GM12891 (cell line): Measurements from ENCODE around the gene KLK13.

ENCODE experiments used
- DNase-seq: peaks from one replicate; pipeline ENCODE4 v3.0.0; 2011; ENCODE audit warnings: low spot score; ENCODE audit not compliant: insufficient read length
- FAIRE-seq: peaks from 2 replicates; lab custom pipeline; 2011; peaks lifted over from hg19 to GRCh38; lab: Jason Lieb, UNC
- PAX5 ChIP-seq: IDR thresholded peaks from 2 replicates; pipeline ENCODE4 v1.6.1; 2011; ENCODE audit warnings: low read length, moderate library complexity, mild to moderate bottlenecking; ENCODE audit not compliant: insufficient read depth, severe bottlenecking
- POLR2A ChIP-seq: IDR thresholded peaks from 2 replicates; pipeline ENCODE4 v1.6.1; 2011; ENCODE audit warnings: low read depth, low read length, control low read depth
- POLR2AphosphoS5 ChIP-seq: IDR thresholded peaks from 2 replicates; pipeline ENCODE4 v1.6.1; 2011; ENCODE audit warnings: low read depth, low read length, control low read depth
- POU2F2 ChIP-seq: IDR thresholded peaks from 2 replicates; pipeline ENCODE4 v1.6.1; 2011; ENCODE audit warnings: low read depth, mild to moderate bottlenecking, control low read depth, low read length, moderate library complexity
- SPI1 ChIP-seq: IDR thresholded peaks from 2 replicates; pipeline ENCODE4 v1.6.1; 2011; ENCODE audit warnings: low read depth, low read length, control low read depth
- TAF1 ChIP-seq: IDR thresholded peaks from 2 replicates; pipeline ENCODE4 v1.6.1; 2011; ENCODE audit warnings: low read depth, low read length, control low read depth

KLK13 gene

GRCh38 chr19:51065221-51065960 is 499 bp upstream of the KLK13 start:
- DNase-seq (no peak), FAIRE-seq (no peak)
- no peak for TF ChIP-seq POU2F2
- TF ChIP-seq TAF1: no peak
- TF ChIP-seq SPI1: no peak
- no peak for TF ChIP-seq POLR2AphosphoS5
- no peak for TF ChIP-seq POLR2A
- no peak for TF ChIP-seq PAX5

- no peak for TF ChIP-seq POU2F2
- TF ChIP-seq PAX5: no peak
- TF ChIP-seq POLR2A: no peak
- TF ChIP-seq SPI1: no peak
- TF ChIP-seq POLR2AphosphoS5: no peak
- TF ChIP-seq TAF1: no peak
- FAIRE-seq: no peak
- no peak for DNase-seq
Measured at GRCh38 chr19:51063664-51064063, 1.2 kb downstream of the KLK13 start.

- DNase-seq (no peak), FAIRE-seq (no peak)
- TF ChIP-seq PAX5 (no peak), POLR2AphosphoS5 (no peak), TAF1 (no peak), POLR2A (no peak), POU2F2 (no peak), SPI1 (no peak)
Measured at GRCh38 chr19:51060973-51061372, 3.9 kb downstream of the KLK13 start.

GRCh38 chr19:51060336-51060735 is 4.6 kb downstream of the KLK13 start:
- TF ChIP-seq POLR2AphosphoS5: no peak
- TF ChIP-seq PAX5: no peak
- TF ChIP-seq SPI1: no peak
- no peak for TF ChIP-seq TAF1
- no peak for TF ChIP-seq POLR2A
- TF ChIP-seq POU2F2: no peak
- no peak for FAIRE-seq
- DNase-seq: no peak

- FAIRE-seq: no peak
- no peak for TF ChIP-seq POLR2A
- no peak for DNase-seq
Measured at GRCh38 chr19:51059715-51060114, 5.2 kb downstream of the KLK13 start.

- TF ChIP-seq SPI1 (no peak), POLR2AphosphoS5 (no peak), POLR2A (no peak), PAX5 (no peak), POU2F2 (no peak), TAF1 (no peak)
Measured at GRCh38 chr19:51055866-51056265, 9.0 kb downstream of the KLK13 start.

GRCh38 chr19:51047031-51047335 is 17.9 kb downstream of the KLK13 start:
- no peak for FAIRE-seq
- no peak for DNase-seq
- TF ChIP-seq PAX5: no peak
- TF ChIP-seq POU2F2: no peak
- TF ChIP-seq TAF1: no peak

More at GRCh38 chr19:51055866-51056265, 9.0 kb downstream of the KLK13 start:
- no peak for DNase-seq
- FAIRE-seq: no peak

GRCh38 chr19:51044327-51044726 is 20.6 kb downstream of the KLK13 start:
- DNase-seq: no peak
- no peak for FAIRE-seq
- TF ChIP-seq PAX5 (no peak), TAF1 (no peak), POLR2AphosphoS5 (no peak), POU2F2 (no peak), POLR2A (no peak), SPI1 (no peak)

GRCh38 chr19:51043497-51043896 is 21.4 kb downstream of the KLK13 start:
- DNase-seq: no peak
- no peak for FAIRE-seq

GRCh38 chr19:51040151-51040550 is 24.7 kb downstream of the KLK13 start:
- FAIRE-seq (no peak), DNase-seq (no peak)
- TF ChIP-seq SPI1: no peak
- no peak for TF ChIP-seq POU2F2
- TF ChIP-seq POLR2A: no peak
- no peak for TF ChIP-seq PAX5
- TF ChIP-seq TAF1: no peak

More at GRCh38 chr19:51043497-51043896, 21.4 kb downstream of the KLK13 start:
- TF ChIP-seq POLR2A: no peak
- TF ChIP-seq SPI1: no peak
- no peak for TF ChIP-seq POLR2AphosphoS5
- no peak for TF ChIP-seq TAF1
- TF ChIP-seq POU2F2: no peak
